Measurements from ENCODE around the gene ZBTB47. TPM values are rescaled to one million over a fixed set of nuclear protein-coding genes. Genes with fewer than 3 reads are reported as not detected.

Gene ZBTB47
- total RNA-seq, 2 donors from 2014 or later: 4.0 to 9.0 TPM

- Histone ChIP-seq H3K27me3 (no peaks in the 10 kb centered on the region), H3K9me3 (no peaks in the 10 kb centered on the region), H3K27ac (no peak overlapping the region), H3K9ac (ENCODE audit: low read depth in 2 of 2, low read length in 2 of 2) (no peak overlapping the region), H3K4me3 (no peak overlapping the region), H3K4me1 (no peaks in the 10 kb centered on the region), H3K36me3 (no peaks in the 10 kb centered on the region)
- TF ChIP-seq, protein P1, sequence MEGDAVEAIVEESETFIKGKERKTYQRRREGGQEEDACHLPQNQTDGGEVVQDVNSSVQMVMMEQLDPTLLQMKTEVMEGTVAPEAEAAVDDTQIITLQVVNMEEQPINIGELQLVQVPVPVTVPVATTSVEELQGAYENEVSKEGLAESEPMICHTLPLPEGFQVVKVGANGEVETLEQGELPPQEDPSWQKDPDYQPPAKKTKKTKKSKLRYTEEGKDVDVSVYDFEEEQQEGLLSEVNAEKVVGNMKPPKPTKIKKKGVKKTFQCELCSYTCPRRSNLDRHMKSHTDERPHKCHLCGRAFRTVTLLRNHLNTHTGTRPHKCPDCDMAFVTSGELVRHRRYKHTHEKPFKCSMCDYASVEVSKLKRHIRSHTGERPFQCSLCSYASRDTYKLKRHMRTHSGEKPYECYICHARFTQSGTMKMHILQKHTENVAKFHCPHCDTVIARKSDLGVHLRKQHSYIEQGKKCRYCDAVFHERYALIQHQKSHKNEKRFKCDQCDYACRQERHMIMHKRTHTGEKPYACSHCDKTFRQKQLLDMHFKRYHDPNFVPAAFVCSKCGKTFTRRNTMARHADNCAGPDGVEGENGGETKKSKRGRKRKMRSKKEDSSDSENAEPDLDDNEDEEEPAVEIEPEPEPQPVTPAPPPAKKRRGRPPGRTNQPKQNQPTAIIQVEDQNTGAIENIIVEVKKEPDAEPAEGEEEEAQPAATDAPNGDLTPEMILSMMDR (IDR thresholded peaks at IDR 0.05): no peak
- no peak for DNase-seq
- intact Hi-C loops (cut with DNase I): no loop called here
Measured at GRCh38 chr3:42706721-42707619, 53.5 kb downstream of the ZBTB47 start.

- no peak overlapping the region for H3K4me3 ChIP-seq
- no peaks in the 10 kb centered on the region for H3K9me3 ChIP-seq
- intact Hi-C loops (cut with DNase I): no loop called here
- no peak overlapping the region for H3K9ac ChIP-seq (ENCODE audit: low read depth in 2 of 2, low read length in 2 of 2)
- H3K4me1 ChIP-seq: no peaks in the 10 kb centered on the region
- no peaks in the 10 kb centered on the region for H3K27me3 ChIP-seq
- DNase-seq: no peak
- no peak overlapping the region for H3K27ac ChIP-seq
- TF ChIP-seq, protein P1 (IDR thresholded peaks at IDR 0.05): no peak
- no peaks in the 10 kb centered on the region for H3K36me3 ChIP-seq
Measured at GRCh38 chr3:42707620-42708355, 54.3 kb downstream of the ZBTB47 start.

GRCh38 chr3:42708611-42709151 lies 55.2 kb downstream of the ZBTB47 start:
- H3K27ac ChIP-seq: no peak overlapping the region
- no peaks in the 10 kb centered on the region for H3K36me3 ChIP-seq
- no peak overlapping the region for H3K4me3 ChIP-seq
- H3K4me1 ChIP-seq: no peaks in the 10 kb centered on the region
- intact Hi-C loops (cut with DNase I): no loop called here
- TF ChIP-seq, protein P1 (IDR thresholded peaks at IDR 0.05): no peak
- no peaks in the 10 kb centered on the region for H3K27me3 ChIP-seq
- no peak for DNase-seq
- H3K9me3 ChIP-seq: no peaks in the 10 kb centered on the region
- no peak overlapping the region for H3K9ac ChIP-seq (ENCODE audit: low read depth in 2 of 2, low read length in 2 of 2)

- no peak for DNase-seq
- no peaks in the 10 kb centered on the region for H3K27me3 ChIP-seq
- TF ChIP-seq, protein P1 (IDR thresholded peaks at IDR 0.05): no peak
Measured at GRCh38 chr3:42709621-42710020, 56.1 kb downstream of the ZBTB47 start.

GRCh38 chr3:42710323-42711021 lies 57.0 kb downstream of the ZBTB47 start:
- Histone ChIP-seq H3K4me3 (no peak overlapping the region), H3K4me1 (no peaks in the 10 kb centered on the region), H3K27me3 (no peaks in the 10 kb centered on the region), H3K27ac (no peak overlapping the region), H3K9me3 (no peaks in the 10 kb centered on the region), H3K36me3 (no peaks in the 10 kb centered on the region), H3K9ac (ENCODE audit: low read depth in 2 of 2, low read length in 2 of 2) (no peak overlapping the region)
- intact Hi-C loops (cut with DNase I): no loop called here
- DNase-seq: no peak
- TF ChIP-seq, protein P1 (IDR thresholded peaks at IDR 0.05): no peak

More at GRCh38 chr3:42709621-42710020, 56.1 kb downstream of the ZBTB47 start:
- Histone ChIP-seq H3K4me3 (no peak overlapping the region), H3K9ac (ENCODE audit: low read depth in 2 of 2, low read length in 2 of 2) (no peak overlapping the region), H3K4me1 (no peaks in the 10 kb centered on the region), H3K36me3 (no peaks in the 10 kb centered on the region), H3K9me3 (no peaks in the 10 kb centered on the region), H3K27ac (no peak overlapping the region)
- intact Hi-C loops (cut with DNase I): no loop called here

Data from colonic mucosa (tissue), 4 donors.